WTC11 (cell line): ENCODE results near the gene ANTXR2. TPM values are rescaled to one million over a fixed set of nuclear protein-coding genes. Genes with fewer than 3 reads are reported as not detected.

Experiments
- ATAC-seq: fragments of 200-7000 bp; cut with Tn5 transposase; 2 replicates; pipeline ENCODE4 v1.10.0; 2021; ENCODE audit warnings: mild to moderate bottlenecking, moderate library complexity
- CTCF ChIA-PET: fragments of 300-600 bp; sonication (Branson Sonifier 250); formaldehyde crosslinking; loops from one replicate; lab custom pipeline; 2021; ENCODE audit warnings: antibody characterized with exemption; lab: Charles Lee
- POLR2A ChIA-PET: fragments of 350-600 bp; sonication (Branson Sonifier 250); formaldehyde crosslinking; loops from one replicate; lab custom pipeline; 2021; ENCODE audit warnings: antibody characterized with exemption; lab: Charles Lee
- DNase-seq: peaks from one replicate; pipeline ENCODE4 v3.0.0; 2021; ENCODE audit warnings: low spot score
- H3K27ac Mint-ChIP-seq: 2 replicates; pipeline ENCODE4 v1.8.0; 2021; ENCODE audit warnings: mixed read lengths
- H3K27me3 Mint-ChIP-seq: 2 replicates; pipeline ENCODE4 v1.8.0; 2021; ENCODE audit warnings: low read depth, mild to moderate bottlenecking, moderate library complexity, mixed read lengths
- H3K36me3 Mint-ChIP-seq: 2 replicates; pipeline ENCODE4 v1.8.0; 2021; ENCODE audit warnings: mixed read lengths
- H3K4me1 Mint-ChIP-seq: 2 replicates; pipeline ENCODE4 v1.8.0; 2022; ENCODE audit warnings: mixed read lengths
- H3K4me3 Mint-ChIP-seq: 2 replicates; pipeline ENCODE4 v1.8.0; 2021; ENCODE audit warnings: mild to moderate bottlenecking, moderate library complexity, mixed read lengths
- H3K9me3 Mint-ChIP-seq: 2 replicates; pipeline ENCODE4 v1.8.0; 2021; ENCODE audit warnings: mixed read lengths
- ARID4B ChIP-seq: sonication (generic); formaldehyde crosslinking; IDR thresholded peaks from 2 replicates; pipeline ENCODE4 v1.8.0; 2023; ENCODE audit warnings: missing genetic modification reagents, mild to moderate bottlenecking, borderline replicate concordance
- ATF2 ChIP-seq: sonication (generic); formaldehyde crosslinking; IDR thresholded peaks from 2 replicates; pipeline ENCODE4 v1.8.1; 2022; ENCODE audit warnings: low read depth, missing genetic modification reagents, borderline replicate concordance
- CREB1 ChIP-seq: sonication (generic); formaldehyde crosslinking; IDR thresholded peaks from 2 replicates; pipeline ENCODE4 v1.8.0; 2023; ENCODE audit warnings: mild to moderate bottlenecking, missing genetic modification reagents
- E2F4 ChIP-seq: sonication (generic); formaldehyde crosslinking; IDR thresholded peaks from 2 replicates; pipeline ENCODE4 v1.8.1; 2022; ENCODE audit warnings: low read depth, mild to moderate bottlenecking, moderate library complexity, missing genetic modification reagents, borderline replicate concordance
- E2F5 ChIP-seq: sonication (generic); formaldehyde crosslinking; IDR thresholded peaks from 2 replicates; pipeline ENCODE4 v1.8.1; 2022; ENCODE audit warnings: mild to moderate bottlenecking, moderate library complexity, missing genetic modification reagents
- ELF4 ChIP-seq: sonication (generic); formaldehyde crosslinking; IDR thresholded peaks from 2 replicates; pipeline ENCODE4 v1.8.1; 2022; ENCODE audit warnings: low read depth, mild to moderate bottlenecking, moderate library complexity, missing genetic modification reagents
- FOXP4 ChIP-seq: sonication (generic); formaldehyde crosslinking; IDR thresholded peaks from 2 replicates; pipeline ENCODE4 v1.8.0; 2022; ENCODE audit warnings: mild to moderate bottlenecking, missing genetic modification reagents
- GABPB1 ChIP-seq: sonication (generic); formaldehyde crosslinking; IDR thresholded peaks from 2 replicates; pipeline ENCODE4 v1.8.1; 2023; ENCODE audit warnings: mild to moderate bottlenecking, missing genetic modification reagents
- GRHL2 ChIP-seq: fragments of 250-450 bp; sonication (Bioruptor Pico); IDR thresholded peaks from 2 replicates; pipeline ENCODE4 v1.8.0; 2022; ENCODE audit warnings: mild to moderate bottlenecking, moderate library complexity; ENCODE audit not compliant: insufficient replicate concordance, severe bottlenecking
- GTF2I ChIP-seq: fragments of 250-450 bp; sonication (Bioruptor Pico); conservative IDR thresholded peaks from 2 replicates; pipeline ENCODE4 v1.4.0; 2021; ENCODE audit warnings: mild to moderate bottlenecking
- IRF1 ChIP-seq: sonication (generic); formaldehyde crosslinking; IDR thresholded peaks from 2 replicates; pipeline ENCODE4 v1.8.0; 2023; ENCODE audit warnings: missing genetic modification reagents
- JUN ChIP-seq: sonication (generic); formaldehyde crosslinking; IDR thresholded peaks from 2 replicates; pipeline ENCODE4 v1.8.0; 2023; ENCODE audit warnings: mild to moderate bottlenecking, missing genetic modification reagents
- NR1H2 ChIP-seq: sonication (generic); formaldehyde crosslinking; IDR thresholded peaks from 2 replicates; pipeline ENCODE4 v1.9.0; 2021; ENCODE audit warnings: mild to moderate bottlenecking, moderate library complexity, missing genetic modification reagents
- ZNF396 ChIP-seq: fragments of 250-450 bp; sonication (Bioruptor Pico); IDR thresholded peaks from 2 replicates; pipeline ENCODE4 v1.8.0; 2021; ENCODE audit warnings: mild to moderate bottlenecking, moderate library complexity, borderline replicate concordance
- ZNF425 ChIP-seq: fragments of 250-450 bp; sonication (Bioruptor Pico); conservative IDR thresholded peaks from 2 replicates; pipeline ENCODE4 v1.9.0; 2021; ENCODE audit warnings: mild to moderate bottlenecking
- ZNF512 ChIP-seq: sonication (generic); formaldehyde crosslinking; IDR thresholded peaks from 2 replicates; pipeline ENCODE4 v1.8.1; 2022; ENCODE audit warnings: missing genetic modification reagents, borderline replicate concordance
- ZNF671 ChIP-seq: fragments of 250-450 bp; sonication (Bioruptor Pico); IDR thresholded peaks from 2 replicates; pipeline ENCODE4 v1.8.0; 2021; ENCODE audit warnings: mild to moderate bottlenecking
- total RNA-seq: library from RNA; stranded (reverse); gene quantifications from 3 replicates; pipeline ENCODE4 v1.2.3, GENCODE V29; 2021

ANTXR2 gene
- total RNA-seq, 1 experiment from 2014 or later, result 9.9 TPM

- no peak for TF ChIP-seq ARID4B (CRISPR knock-in tag)
- no peak for TF ChIP-seq GTF2I (CRISPR knock-in tag)
- no peak for TF ChIP-seq FOXP4 (CRISPR knock-in tag)
- no peak for TF ChIP-seq E2F5 (CRISPR knock-in tag)
- TF ChIP-seq ELF4 (CRISPR knock-in tag), result no peak
- TF ChIP-seq ATF2 (CRISPR knock-in tag), result no peak
- no peak for TF ChIP-seq CREB1 (CRISPR knock-in tag)
- TF ChIP-seq NR1H2 (CRISPR knock-in tag), result no peak
These were observed 57.4 kb downstream of the ANTXR2 start (continued) for GRCh38 chr4:80015407-80016189.

- Mint-ChIP-seq H3K4me3 (no peak overlapping the region), H3K9me3 (no peaks in the 10 kb centered on the region), H3K27ac (no peak overlapping the region), H3K27me3 (no peaks in the 10 kb centered on the region), H3K4me1 (peaks cover 16% of the 10 kb centered on the region), H3K36me3 (no peaks in the 10 kb centered on the region)
- POLR2A ChIA-PET, result no interaction called here
- ATAC-seq, result no peak
- DNase-seq, result no peak
- CTCF ChIA-PET, result no interaction called here
- TF ChIP-seq ZNF396 (no peak), JUN (no peak), GRHL2 (CRISPR knock-in tag) (no peak), ZNF512 (no peak), ZNF671 (CRISPR knock-in tag) (no peak), ZNF425 (no peak), GABPB1 (CRISPR knock-in tag) (no peak), IRF1 (no peak), E2F4 (CRISPR knock-in tag) (no peak), FOXP4 (CRISPR knock-in tag) (no peak)
These were observed 58.5 kb downstream of the ANTXR2 start for GRCh38 chr4:80014531-80014930.
